ENCODE data around the gene XYLT1.

- no peak for TF ChIP-seq CTCF (CRISPR knock-in tag; IDR thresholded peaks at IDR 0.05)
- TF ChIP-seq POLR2A (IDR thresholded peaks at IDR 0.05; ENCODE audit: insufficient read depth in 1 of 2, low read depth in 2 of 2, low read length in 2 of 2) = no peak
- no peak for TF ChIP-seq HIC2 (CRISPR knock-in tag; IDR thresholded peaks at IDR 0.05; ENCODE audit: low read depth)
- TF ChIP-seq REST (IDR thresholded peaks at IDR 0.05; ENCODE audit: borderline replicate concordance in 1 of 2, low read depth in 1 of 2, low read length in 2 of 2) = no peak
- no peak for TF ChIP-seq HCFC1 (IDR thresholded peaks at IDR 0.05; ENCODE audit: low read depth, low read length)
- TF ChIP-seq HOXA7 (CRISPR knock-in tag; IDR thresholded peaks at IDR 0.05) = no peak
- no peak for TF ChIP-seq ATF1 (CRISPR knock-in tag; IDR thresholded peaks at IDR 0.05)
- no peak for TF ChIP-seq RFXANK (CRISPR knock-in tag; IDR thresholded peaks at IDR 0.05)
- no peak for TF ChIP-seq GLI4 (CRISPR knock-in tag; IDR thresholded peaks at IDR 0.05; ENCODE audit: borderline replicate concordance)
- TF ChIP-seq CBX5 (CRISPR knock-in tag; IDR thresholded peaks at IDR 0.05; ENCODE audit: borderline replicate concordance) = no peak
These were observed 46.0 kb downstream of the XYLT1 start for GRCh38 chr16:17424771-17425170.

Measured in HepG2 (cell line).